Vagina (tissue), 2 donors: ENCODE measurements around the gene HNF1A. TPM values are rescaled to one million over a fixed set of nuclear protein-coding genes. Genes with fewer than 3 reads are reported as not detected.

ENCODE experiments used
- DNase-seq, 2 donors: peaks; one replicate each; pipeline ENCODE4 v3.0.0-alpha.2; 2017; ENCODE audit errors: extremely low spot score in 2 of 2
- H3K27ac ChIP-seq: fragments of 200-600 bp; sonication (generic); one replicate; pipeline ENCODE4 v1.5.1; 2019
- H3K27me3 ChIP-seq: fragments of 200-600 bp; sonication (generic); one replicate; pipeline ENCODE4 v1.5.1; 2019
- H3K36me3 ChIP-seq, 2 donors: fragments of 200-600 bp; sonication (generic); one replicate each; pipeline ENCODE4 v1.5.1; 2017 to 2019
- H3K4me1 ChIP-seq: fragments of 200-600 bp; sonication (generic); one replicate; pipeline ENCODE4 v1.5.1; 2019
- H3K4me3 ChIP-seq, 2 donors: fragments of 200-600 bp; sonication (generic); 1 replicate in 1 of 2; 2 replicates in 1 of 2; pipeline ENCODE4 v1.5.1; 2016 to 2019
- H3K9me3 ChIP-seq: fragments of 200-600 bp; sonication (generic); one replicate; pipeline ENCODE4 v1.5.1; 2019
- POLR2A ChIP-seq, 2 donors: fragments of 450-650 bp; IDR thresholded peaks; one replicate each; pipeline ENCODE4 v1.6.1; 2017; ENCODE audit warnings: antibody characterized with exemption in 2 of 2, mild to moderate bottlenecking in 2 of 2, moderate library complexity in 2 of 2
- POLR2AphosphoS5 ChIP-seq, 2 donors: sonication (generic); formaldehyde crosslinking; IDR thresholded peaks; one replicate each; pipeline ENCODE4 v1.9.0; 2017; ENCODE audit warnings: antibody characterized with exemption in 2 of 2, mild to moderate bottlenecking in 2 of 2, low read depth in 1 of 2; ENCODE audit not compliant: insufficient read depth in 1 of 2
- intact Hi-C: fragments of 100-400 bp; cut with DNase I; formaldehyde crosslinking; loops from one replicate; pipeline ENCODE4 v1.15.1; 2023
- total RNA-seq: library from RNA; depleted of rRNA; stranded (reverse); fragments of >200 nt; gene quantifications from one replicate; pipeline ENCODE4 v1.2.3, GENCODE V29; 2016
- TF ChIP-seq, protein P1 (sequence below), 3 experiments: fragments of 450-650 bp in 2 of 3; fragments of 200-600 bp in 1 of 3; sonication (generic) in 1 of 3; IDR thresholded peaks; one replicate each; pipeline ENCODE4 v1.5.1; 2017 to 2019; ENCODE audit warnings: antibody characterized with exemption in 3 of 3, mild to moderate bottlenecking in 2 of 3, moderate library complexity in 2 of 3

The HNF1A gene
- total RNA-seq, 1 donor from 2014 or later: not detected

DNA sequence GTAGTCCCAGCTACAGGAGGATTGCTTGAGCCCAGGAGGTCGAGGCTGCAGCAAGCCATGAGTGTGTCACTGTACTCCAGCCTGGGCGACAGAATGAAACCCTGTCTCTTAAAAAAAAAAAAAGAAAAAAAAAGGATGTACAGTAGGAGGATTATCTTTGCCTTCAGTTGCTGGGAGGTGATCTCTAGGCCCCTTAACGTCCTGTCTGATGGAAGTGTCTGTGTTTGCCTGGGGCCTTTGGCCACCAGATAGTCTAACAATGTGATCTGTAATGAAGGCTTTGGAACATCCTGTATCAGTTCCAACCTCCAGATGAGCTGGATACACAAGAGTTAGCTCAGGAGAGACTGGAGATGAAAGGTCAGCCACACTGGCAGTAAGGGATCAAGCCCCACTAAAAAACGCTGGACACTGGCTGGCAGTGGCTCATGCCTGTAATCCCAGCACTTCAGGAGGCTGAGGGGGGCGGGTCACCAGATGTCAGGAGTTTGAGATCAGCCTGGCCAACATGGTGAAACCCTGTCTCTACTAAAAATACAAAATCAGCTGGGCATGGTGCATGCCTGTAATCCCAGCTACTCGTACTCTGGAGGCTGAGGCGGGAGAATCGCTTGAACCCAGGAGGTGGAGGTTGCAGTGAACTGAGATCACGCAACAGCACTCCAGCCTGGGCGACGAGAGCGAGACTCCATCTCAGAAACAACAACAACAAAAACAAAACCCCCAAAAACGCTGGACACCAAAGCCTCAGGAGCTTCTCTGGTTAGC, 19.0 kb upstream of the HNF1A start:
- Histone ChIP-seq H3K9me3 (no peaks in the 10 kb centered on the region), H3K27me3 (no peaks in the 10 kb centered on the region), H3K4me3 (no peak overlapping the region), H3K4me1 (peaks cover 12% of the 10 kb centered on the region), H3K36me3 (no peaks in the 10 kb centered on the region), H3K27ac (no peak overlapping the region)
- no peak for DNase-seq
- intact Hi-C loops: no loop called here
- TF ChIP-seq, protein P1, sequence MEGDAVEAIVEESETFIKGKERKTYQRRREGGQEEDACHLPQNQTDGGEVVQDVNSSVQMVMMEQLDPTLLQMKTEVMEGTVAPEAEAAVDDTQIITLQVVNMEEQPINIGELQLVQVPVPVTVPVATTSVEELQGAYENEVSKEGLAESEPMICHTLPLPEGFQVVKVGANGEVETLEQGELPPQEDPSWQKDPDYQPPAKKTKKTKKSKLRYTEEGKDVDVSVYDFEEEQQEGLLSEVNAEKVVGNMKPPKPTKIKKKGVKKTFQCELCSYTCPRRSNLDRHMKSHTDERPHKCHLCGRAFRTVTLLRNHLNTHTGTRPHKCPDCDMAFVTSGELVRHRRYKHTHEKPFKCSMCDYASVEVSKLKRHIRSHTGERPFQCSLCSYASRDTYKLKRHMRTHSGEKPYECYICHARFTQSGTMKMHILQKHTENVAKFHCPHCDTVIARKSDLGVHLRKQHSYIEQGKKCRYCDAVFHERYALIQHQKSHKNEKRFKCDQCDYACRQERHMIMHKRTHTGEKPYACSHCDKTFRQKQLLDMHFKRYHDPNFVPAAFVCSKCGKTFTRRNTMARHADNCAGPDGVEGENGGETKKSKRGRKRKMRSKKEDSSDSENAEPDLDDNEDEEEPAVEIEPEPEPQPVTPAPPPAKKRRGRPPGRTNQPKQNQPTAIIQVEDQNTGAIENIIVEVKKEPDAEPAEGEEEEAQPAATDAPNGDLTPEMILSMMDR (IDR thresholded peaks at IDR 0.05): no peak
- TF ChIP-seq POLR2A (IDR thresholded peaks at IDR 0.05) (no peak), POLR2AphosphoS5 (IDR thresholded peaks at IDR 0.05; ENCODE audit: insufficient read depth in 1 of 2, low read depth in 1 of 2) (no peak)

DNA sequence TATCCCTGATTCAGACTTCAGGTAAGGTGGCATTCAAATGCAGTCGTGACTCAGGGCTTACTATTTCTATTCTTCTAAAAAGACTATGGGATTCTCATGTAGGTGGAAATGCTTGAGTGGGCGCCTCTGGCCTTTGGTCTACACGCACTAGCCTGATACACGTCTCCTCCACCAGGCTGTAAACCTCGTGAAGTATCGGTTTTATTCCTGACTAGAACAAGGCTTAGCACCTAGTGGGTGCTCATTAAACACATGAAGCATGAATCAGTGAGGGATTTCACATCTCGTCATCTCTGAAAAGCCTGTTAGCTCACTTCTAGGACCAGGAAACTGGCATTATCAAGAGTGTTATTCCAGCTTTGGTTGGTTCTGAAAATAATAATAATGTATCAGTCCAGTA, 17.7 kb upstream of the HNF1A start:
- no peak for DNase-seq
- no peaks in the 10 kb centered on the region for H3K36me3 ChIP-seq
- intact Hi-C loops: no loop called here
- H3K4me1 ChIP-seq: peaks cover 12% of the 10 kb centered on the region
- H3K27ac ChIP-seq: peak overlapping the region; percentile 63
- H3K27me3 ChIP-seq: no peaks in the 10 kb centered on the region
- H3K4me3 ChIP-seq: no peak overlapping the region
- TF ChIP-seq, protein P1 (IDR thresholded peaks at IDR 0.05): no peak
- TF ChIP-seq POLR2AphosphoS5 (IDR thresholded peaks at IDR 0.05; ENCODE audit: insufficient read depth in 1 of 2, low read depth in 1 of 2) (no peak), POLR2A (IDR thresholded peaks at IDR 0.05) (no peak)
- H3K9me3 ChIP-seq: no peaks in the 10 kb centered on the region

DNA sequence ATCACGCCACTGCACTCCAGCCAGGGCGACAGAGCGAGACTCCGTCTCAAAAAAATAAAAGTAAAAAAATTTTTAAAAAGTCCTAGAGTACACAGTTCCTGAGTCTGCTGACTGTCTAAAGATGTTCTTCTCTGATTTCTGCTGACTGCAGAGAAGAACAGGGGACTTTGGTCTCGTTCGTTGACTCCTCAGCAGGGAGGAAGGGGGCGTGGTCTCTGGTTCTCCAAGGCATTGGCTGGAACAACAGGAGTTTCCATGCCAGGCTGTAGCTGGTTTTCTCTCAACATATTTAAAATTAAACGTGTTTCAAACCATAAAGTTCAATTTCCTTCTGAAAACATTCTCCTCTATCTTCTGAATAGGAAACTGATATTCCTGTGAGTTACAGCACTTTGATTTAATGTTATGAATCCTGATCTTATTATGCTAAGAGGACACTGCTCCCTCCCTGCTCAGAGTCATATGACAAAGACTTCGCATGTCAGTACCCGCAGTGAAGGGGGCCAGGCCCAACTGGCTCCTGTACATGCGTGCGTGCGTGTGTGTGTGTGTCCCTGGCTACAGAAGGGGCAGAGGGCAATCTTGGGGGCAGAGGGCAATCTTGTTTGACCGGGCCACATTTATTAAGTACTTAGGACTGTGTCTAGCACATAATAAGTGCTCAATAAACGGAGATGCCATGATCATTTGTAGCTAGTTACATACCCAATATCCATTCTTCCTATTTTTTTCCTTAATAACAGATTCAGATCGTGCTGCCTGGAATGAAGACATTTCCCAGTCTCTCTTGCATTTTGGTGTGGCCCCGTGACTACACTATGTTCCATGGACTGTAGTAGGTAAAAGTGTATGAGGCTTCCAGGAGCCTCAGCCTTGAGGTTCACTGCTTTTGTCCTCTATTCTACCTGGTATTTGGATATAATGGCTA, 16.5 kb upstream of the HNF1A start:
- peaks cover 12% of the 10 kb centered on the region for H3K4me1 ChIP-seq
- intact Hi-C loops: no loop called here

DNA sequence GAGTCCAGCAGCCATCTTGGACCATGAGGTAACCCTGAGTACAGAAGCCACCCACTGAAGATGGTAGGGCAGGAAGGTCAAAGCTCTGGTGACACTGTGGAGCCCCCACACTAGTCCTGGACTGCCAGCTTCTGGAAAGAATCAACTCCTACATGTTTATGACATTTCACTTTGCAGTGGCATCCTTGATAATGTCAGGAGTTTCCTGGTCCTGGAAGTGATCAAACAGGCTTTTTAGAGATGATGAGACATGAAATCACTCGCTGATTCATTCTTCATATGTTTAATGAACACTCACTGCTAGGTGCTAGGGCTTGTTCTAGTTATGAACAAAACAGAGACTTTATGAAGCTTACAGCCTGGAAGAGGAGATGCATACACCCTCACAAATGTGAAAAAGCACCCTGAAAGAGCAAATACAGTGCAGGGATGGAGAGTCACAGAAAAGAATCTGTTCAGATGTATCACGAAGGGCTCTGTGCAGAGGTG, 15.8 kb upstream of the HNF1A start:
- intact Hi-C loops: no loop called here
- Histone ChIP-seq H3K27me3 (no peaks in the 10 kb centered on the region), H3K4me1 (peaks cover 12% of the 10 kb centered on the region), H3K9me3 (no peaks in the 10 kb centered on the region), H3K4me3 (no peak overlapping the region), H3K36me3 (no peaks in the 10 kb centered on the region), H3K27ac (peak overlapping the region; percentile 31)
- no peak for DNase-seq
- TF ChIP-seq, protein P1 (IDR thresholded peaks at IDR 0.05): no peak
- peak in 1 of 2 donors; percentile 77 for TF ChIP-seq POLR2AphosphoS5 (IDR thresholded peaks at IDR 0.05; ENCODE audit: insufficient read depth in 1 of 2, low read depth in 1 of 2)

More for the DNA sequence above, 16.5 kb upstream of the HNF1A start:
- Histone ChIP-seq H3K27me3 (no peaks in the 10 kb centered on the region), H3K36me3 (no peaks in the 10 kb centered on the region), H3K9me3 (no peaks in the 10 kb centered on the region), H3K27ac (peak overlapping the region; percentile 31), H3K4me3 (no peak overlapping the region)
- TF ChIP-seq POLR2AphosphoS5 (IDR thresholded peaks at IDR 0.05; ENCODE audit: insufficient read depth in 1 of 2, low read depth in 1 of 2): no peak
- TF ChIP-seq, protein P1 (IDR thresholded peaks at IDR 0.05): no peak
- TF ChIP-seq POLR2A (IDR thresholded peaks at IDR 0.05): no peak
- DNase-seq: no peak
